PFSK-1 (cell line): Measurements from ENCODE around the gene INTS11.

Experiments
- FOXP2 ChIP-seq: optimal IDR thresholded peaks from 2 replicates; pipeline ENCODE3; 2011; ENCODE audit warnings: borderline replicate concordance, control low read depth, inconsistent platforms; ENCODE audit not compliant: insufficient read depth; ENCODE audit errors: extremely low read length, extremely low read depth
- POLR2AphosphoS5 ChIP-seq: IDR thresholded peaks from 2 replicates; pipeline ENCODE4 v1.6.1; 2012; ENCODE audit warnings: low read depth, mild to moderate bottlenecking, control low read depth, low read length, moderate library complexity
- REST ChIP-seq, 2 experiments: IDR thresholded peaks; 2 replicates each; pipeline versions ENCODE4 v1.6.1 to v1.8.0; 2011 to 2012; ENCODE audit warnings: low read depth in 2 of 2, low read length in 2 of 2, control low read depth in 1 of 2, inconsistent platforms in 1 of 2, mild to moderate bottlenecking in 1 of 2, moderate library complexity in 1 of 2; ENCODE audit not compliant: insufficient read depth in 1 of 2
- SIN3A ChIP-seq: IDR thresholded peaks from 2 replicates; pipeline ENCODE4 v1.6.1; 2012; ENCODE audit warnings: mild to moderate bottlenecking, low read length, moderate library complexity, borderline replicate concordance; ENCODE audit not compliant: insufficient read depth
- TAF1 ChIP-seq: IDR thresholded peaks from 2 replicates; pipeline ENCODE4 v1.6.1; 2012; ENCODE audit warnings: low read length, control low read depth, borderline replicate concordance; ENCODE audit not compliant: insufficient read depth

INTS11 gene

GRCh38 chr1:1297802-1298424 is 26.5 kb downstream of the INTS11 start:
- TF ChIP-seq POLR2AphosphoS5 (no peak), TAF1 (no peak), FOXP2 (no peak), SIN3A (no peak)

GRCh38 chr1:1296070-1297061 is 28.1 kb downstream of the INTS11 start:
- TF ChIP-seq POLR2AphosphoS5, result no peak
- no peak for TF ChIP-seq REST (IDR thresholded peaks at IDR 0.05; ENCODE audit: insufficient read depth in 1 of 2, low read depth in 2 of 2, low read length in 2 of 2)
- no peak for TF ChIP-seq FOXP2
- TF ChIP-seq TAF1, result no peak
- no peak for TF ChIP-seq SIN3A

- TF ChIP-seq TAF1, result no peak
- no peak for TF ChIP-seq POLR2AphosphoS5
- TF ChIP-seq FOXP2, result no peak
- no peak for TF ChIP-seq REST (IDR thresholded peaks at IDR 0.05; ENCODE audit: insufficient read depth in 1 of 2, low read depth in 2 of 2, low read length in 2 of 2)
- TF ChIP-seq SIN3A, result no peak
These were observed 29.1 kb downstream of the INTS11 start for GRCh38 chr1:1295154-1295923.

GRCh38 chr1:1294250-1294890 is 30.1 kb downstream of the INTS11 start:
- TF ChIP-seq REST (IDR thresholded peaks at IDR 0.05; ENCODE audit: insufficient read depth in 1 of 2, low read depth in 2 of 2, low read length in 2 of 2) (no peak), TAF1 (no peak), SIN3A (no peak), FOXP2 (no peak), POLR2AphosphoS5 (no peak)
